Body of pancreas (tissue), 4 donors: ENCODE data around the gene RAD23B. TPM values are rescaled to one million over a fixed set of nuclear protein-coding genes. Genes with fewer than 3 reads are reported as not detected.

Source experiments
- ATAC-seq: fragments of 150-250 bp; one replicate; pipeline ENCODE4 v1.9.1; 2016
- DNase-seq, 4 donors: peaks; one replicate each; pipeline ENCODE4 v3.0.0-alpha.2; 2019
- H3K27ac ChIP-seq, 4 donors: fragments of 200-600 bp; sonication (generic); 1 replicate in 3 of 4; 2 replicates in 1 of 4; pipeline versions ENCODE4 v1.5.1 to v1.6.1; 2016 to 2019; ENCODE audit warnings: mild to moderate bottlenecking in 1 of 4, mixed read lengths in 1 of 4, moderate library complexity in 1 of 4
- H3K27me3 ChIP-seq, 2 donors: fragments of 200-600 bp; sonication (generic); one replicate each; pipeline ENCODE4 v1.6.0; 2016; ENCODE audit warnings: mild to moderate bottlenecking in 1 of 2
- H3K36me3 ChIP-seq, 2 donors: fragments of 200-600 bp; sonication (generic); replicated peaks in 1 of 2; 2 replicates each; pipeline ENCODE4 v1.5.1; 2016; ENCODE audit warnings: low read depth in 2 of 2; ENCODE audit not compliant: insufficient read depth in 1 of 2
- H3K4me1 ChIP-seq: fragments of 200-600 bp; sonication (generic); one replicate; pipeline ENCODE4 v1.6.0; 2016
- H3K4me3 ChIP-seq, 2 donors: fragments of 200-600 bp; sonication (generic); 1 replicate in 1 of 2; 2 replicates in 1 of 2; pipeline ENCODE4 v1.5.1; 2016 to 2019
- H3K9me3 ChIP-seq, 3 donors: fragments of 200-600 bp; sonication (generic); 1 replicate in 2 of 3; 2 replicates in 1 of 3; pipeline ENCODE4 v1.5.1; 2016
- POLR2A ChIP-seq, 3 donors: fragments of 450-650 bp; IDR thresholded peaks; one replicate each; pipeline ENCODE4 v1.6.1; 2016; ENCODE audit warnings: antibody characterized with exemption in 3 of 3, mild to moderate bottlenecking in 2 of 3
- WGBS, 2 donors: methylation state at CpG; one replicate each; pipeline ENCODE4 v1.1.5; 2017; 5-methylcytosine and 5-hydroxymethylcytosine counted together
- intact Hi-C: fragments of 100-400 bp; cut with DNase I; formaldehyde crosslinking; loops from one replicate; pipeline ENCODE4 v1.15.1; 2023
- total RNA-seq, 2 donors: library from RNA; depleted of rRNA; stranded (reverse); fragments of >200 nt; gene quantifications; one replicate each; pipeline ENCODE4 v1.1.0, GENCODE V29; 2016
- TF ChIP-seq, protein P1 (sequence below), 7 experiments: fragments of 450-650 bp in 4 of 7; fragments of 200-600 bp in 3 of 7; sonication (generic) in 3 of 7; IDR thresholded peaks; one replicate each; pipeline ENCODE4 v1.5.1; 2016 to 2019; ENCODE audit warnings: antibody characterized with exemption in 7 of 7

Gene RAD23B
- total RNA-seq, 2 donors from 2014 or later: 47.1 to 50.6 TPM

DNA sequence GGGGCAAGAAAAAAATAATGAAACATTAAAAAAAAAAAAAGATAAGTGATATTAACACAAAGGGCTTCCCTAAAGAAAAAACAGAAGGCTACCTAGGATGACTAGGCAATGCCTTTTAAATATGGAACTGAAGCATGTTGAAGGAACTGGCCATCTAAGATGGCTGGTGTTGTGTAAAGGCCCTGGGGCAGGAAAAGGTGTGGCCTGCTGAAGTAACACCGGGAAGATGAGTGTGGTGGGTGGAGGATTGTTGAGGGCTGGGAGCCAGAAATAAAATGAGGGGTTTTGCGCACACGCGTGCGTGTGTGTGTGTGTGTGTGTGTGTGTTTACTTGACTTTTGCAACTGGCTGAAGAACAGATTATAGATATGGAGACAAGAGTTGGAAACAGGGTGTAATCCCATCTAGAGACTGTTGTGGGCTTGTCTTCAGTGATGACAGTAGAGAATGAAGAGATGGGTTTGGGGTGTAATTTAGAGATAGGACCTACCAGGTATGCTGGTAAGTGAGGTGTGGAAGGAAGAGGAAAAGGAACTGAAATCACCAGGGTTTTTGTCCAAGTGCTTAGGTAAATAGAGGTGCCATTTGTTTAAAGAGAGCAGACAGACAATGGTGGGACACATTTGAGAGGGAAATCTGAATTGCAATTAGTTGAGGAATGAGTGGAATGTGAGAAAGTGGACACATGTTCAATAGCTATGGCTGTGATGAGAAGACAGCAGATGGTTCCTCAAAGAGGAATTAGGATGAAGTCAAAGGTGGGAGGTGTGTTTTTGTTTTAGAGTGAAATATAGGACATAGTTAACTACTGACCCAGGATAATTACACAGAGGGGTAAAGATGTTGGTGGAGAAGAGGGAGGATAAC, 33.9 kb downstream of the RAD23B start:
- 91 to 95% methylated on average over 5 of the region's 5 CpGs for WGBS, 2 donors
- H3K4me3 ChIP-seq: no peak overlapping the region
- no peaks in the 10 kb centered on the region for H3K9me3 ChIP-seq
- H3K4me1 ChIP-seq: peaks cover 7% of the 10 kb centered on the region
- H3K36me3 ChIP-seq: peaks cover 0 to 14% of the 10 kb centered on the region in 2 donors
- no peak overlapping the region for H3K27ac ChIP-seq
- ATAC-seq: no peak
- no peak for TF ChIP-seq POLR2A (IDR thresholded peaks at IDR 0.05)
- TF ChIP-seq, protein P1, sequence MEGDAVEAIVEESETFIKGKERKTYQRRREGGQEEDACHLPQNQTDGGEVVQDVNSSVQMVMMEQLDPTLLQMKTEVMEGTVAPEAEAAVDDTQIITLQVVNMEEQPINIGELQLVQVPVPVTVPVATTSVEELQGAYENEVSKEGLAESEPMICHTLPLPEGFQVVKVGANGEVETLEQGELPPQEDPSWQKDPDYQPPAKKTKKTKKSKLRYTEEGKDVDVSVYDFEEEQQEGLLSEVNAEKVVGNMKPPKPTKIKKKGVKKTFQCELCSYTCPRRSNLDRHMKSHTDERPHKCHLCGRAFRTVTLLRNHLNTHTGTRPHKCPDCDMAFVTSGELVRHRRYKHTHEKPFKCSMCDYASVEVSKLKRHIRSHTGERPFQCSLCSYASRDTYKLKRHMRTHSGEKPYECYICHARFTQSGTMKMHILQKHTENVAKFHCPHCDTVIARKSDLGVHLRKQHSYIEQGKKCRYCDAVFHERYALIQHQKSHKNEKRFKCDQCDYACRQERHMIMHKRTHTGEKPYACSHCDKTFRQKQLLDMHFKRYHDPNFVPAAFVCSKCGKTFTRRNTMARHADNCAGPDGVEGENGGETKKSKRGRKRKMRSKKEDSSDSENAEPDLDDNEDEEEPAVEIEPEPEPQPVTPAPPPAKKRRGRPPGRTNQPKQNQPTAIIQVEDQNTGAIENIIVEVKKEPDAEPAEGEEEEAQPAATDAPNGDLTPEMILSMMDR (IDR thresholded peaks at IDR 0.05): no peak
- H3K27me3 ChIP-seq: no peaks in the 10 kb centered on the region
- intact Hi-C loops: no loop called here
- no peak for DNase-seq

GRCh38 chr9:107322643-107323042, 39.6 kb downstream of the RAD23B start:
- TF ChIP-seq, protein P1 (IDR thresholded peaks at IDR 0.05): no peak
- no peak for TF ChIP-seq POLR2A (IDR thresholded peaks at IDR 0.05)
- H3K36me3 ChIP-seq: peaks cover 11 to 13% of the 10 kb centered on the region in 2 donors

GRCh38 chr9:107323836-107324585, 40.9 kb downstream of the RAD23B start:
- Histone ChIP-seq H3K4me3 (no peak overlapping the region), H3K36me3 (peaks cover 10 to 11% of the 10 kb centered on the region in 2 donors), H3K4me1 (no peaks in the 10 kb centered on the region), H3K27ac (no peak overlapping the region), H3K9me3 (no peaks in the 10 kb centered on the region), H3K27me3 (no peaks in the 10 kb centered on the region)
- no peak for ATAC-seq
- intact Hi-C loops: no loop called here
- TF ChIP-seq, protein P1 (IDR thresholded peaks at IDR 0.05): no peak
- no peak for TF ChIP-seq POLR2A (IDR thresholded peaks at IDR 0.05)
- WGBS, 2 donors: 75 to 80% methylated on average over 4 of the region's 4 CpGs
- no peak for DNase-seq

More at GRCh38 chr9:107322643-107323042, 39.6 kb downstream of the RAD23B start:
- H3K27ac ChIP-seq: no peak overlapping the region
- no peaks in the 10 kb centered on the region for H3K4me1 ChIP-seq
- intact Hi-C loops: no loop called here
- 82 to 84% methylated on average over 5 of the region's 5 CpGs for WGBS, 2 donors
- ATAC-seq: no peak
- H3K9me3 ChIP-seq: no peaks in the 10 kb centered on the region
- H3K4me3 ChIP-seq: no peak overlapping the region
- no peak for DNase-seq
- H3K27me3 ChIP-seq: no peaks in the 10 kb centered on the region

- WGBS, 2 donors: 96 to 97% methylated on average over 1 of the region's 1 CpG
- H3K36me3 ChIP-seq: peaks cover 11 to 15% of the 10 kb centered on the region in 2 donors
- H3K4me1 ChIP-seq: no peaks in the 10 kb centered on the region
- no peaks in the 10 kb centered on the region for H3K27me3 ChIP-seq
- TF ChIP-seq POLR2A (IDR thresholded peaks at IDR 0.05): no peak
- TF ChIP-seq, protein P1 (IDR thresholded peaks at IDR 0.05): no peak
- no peaks in the 10 kb centered on the region for H3K9me3 ChIP-seq
- no peak overlapping the region for H3K27ac ChIP-seq
- no peak for DNase-seq
- ATAC-seq: no peak
- H3K4me3 ChIP-seq: no peak overlapping the region
- intact Hi-C loops: no loop called here
These were observed 42.8 kb downstream of the RAD23B start for GRCh38 chr9:107325842-107326241.
